GM19452 (cell line): ENCODE results near the gene AMIGO1.
A peak's percentile ranks its signal among the peaks of the same experiment; 100 is the strongest.

ENCODE experiments used
- ATAC-seq: cut with Tn5 transposase; IDR thresholded peaks from one replicate; pipeline ENCODE4 v1.9.1; 2021; ENCODE audit not compliant: unreplicated experiment

AMIGO1 gene

GRCh38 chr1:109509176-109510134 is at the start of gene AMIGO1:
Gene AMIGO1 (minus strand): TSS chr1:109509727. CDS start chr1:109508912, 815 bp downstream.
- no peak for ATAC-seq

- no peak for ATAC-seq
Observed at GRCh38 chr1:109557520-109557919, 48.0 kb upstream of the AMIGO1 start.

GRCh38 chr1:109556563-109556962 is 47.0 kb upstream of the AMIGO1 start:
- ATAC-seq: no peak

- ATAC-seq: peak; percentile 93
Observed at GRCh38 chr1:109548321-109549267, 39.1 kb upstream of the AMIGO1 start, which contains the start of gene GNAI3. Gene GNAI3 (plus strand): TSS chr1:109548615. CDS start chr1:109548721, 106 bp downstream.

- no peak for ATAC-seq
Observed at GRCh38 chr1:109547463-109548320, 38.2 kb upstream of the AMIGO1 start.

GRCh38 chr1:109546311-109547109 is 37.0 kb upstream of the AMIGO1 start:
- ATAC-seq: peak; percentile 41

GRCh38 chr1:109543988-109544735 is 34.6 kb upstream of the AMIGO1 start:
- no peak for ATAC-seq

- no peak for ATAC-seq
Observed at GRCh38 chr1:109543283-109543987, 33.9 kb upstream of the AMIGO1 start.

GRCh38 chr1:109542657-109543056 is 33.1 kb upstream of the AMIGO1 start:
- ATAC-seq: no peak

- no peak for ATAC-seq
Observed at GRCh38 chr1:109541102-109541501, 31.6 kb upstream of the AMIGO1 start.

GRCh38 chr1:109539676-109540075 is 30.1 kb upstream of the AMIGO1 start, which contains the start of gene GPR61:
Gene GPR61 (plus strand): TSS chr1:109539872. CDS start chr1:109543023, 3,151 bp downstream.
- no peak for ATAC-seq

- ATAC-seq: no peak
Observed at GRCh38 chr1:109538827-109539555, 29.5 kb upstream of the AMIGO1 start.

GRCh38 chr1:109537450-109538178 is 28.1 kb upstream of the AMIGO1 start:
- ATAC-seq: no peak

- ATAC-seq: no peak
Observed at GRCh38 chr1:109535971-109536491, 26.5 kb upstream of the AMIGO1 start.

- no peak for ATAC-seq
Observed at GRCh38 chr1:109535481-109535880, 26.0 kb upstream of the AMIGO1 start.

GRCh38 chr1:109534307-109534858 is 24.9 kb upstream of the AMIGO1 start:
- ATAC-seq: no peak
